IMR-90 (cell line): ENCODE data around the gene UTRN. TPM values are rescaled to one million over a fixed set of nuclear protein-coding genes. Genes with fewer than 3 reads are reported as not detected.

Source experiments
- ATAC-seq: fragments of 200-7000 bp; cut with Tn5 transposase; 2 replicates; pipeline ENCODE4 v1.9.1; 2020; ENCODE audit warnings: low read depth, mild to moderate bottlenecking, moderate library complexity
- BruUV-seq: library from RNA; stranded (reverse); fragments of 400-500 nt; replicated peaks from 2 replicates; lab custom pipeline; 2021; lab: Mats Ljungman, UMichigan
- CTCF ChIA-PET: fragments of 300-600 bp; formaldehyde crosslinking; extraction: SDS; loops from one replicate; lab custom pipeline; 2021; ENCODE audit warnings: antibody characterized with exemption; lab: Yijun Ruan, JAX
- POLR2A ChIA-PET: fragments of 300-600 bp; sonication (Branson Sonifier 250); formaldehyde crosslinking; loops from one replicate; lab custom pipeline; 2022; ENCODE audit warnings: antibody characterized with exemption; ENCODE audit not compliant: unreplicated experiment; lab: Charles Lee
- DNase-seq: peaks from one replicate; pipeline ENCODE4 v3.0.0; 2013
- H2AFZ ChIP-seq: replicated peaks from 2 replicates; pipeline ENCODE3; 2013; ENCODE audit warnings: low read length, mild to moderate bottlenecking; ENCODE audit not compliant: poor library complexity
- H2AK5ac ChIP-seq: 2 replicates; pipeline ENCODE4 v1.6.1; 2013; ENCODE audit warnings: low read depth, low read length, inconsistent platforms
- H2AK9ac ChIP-seq: replicated peaks from 2 replicates; pipeline ENCODE3; 2013; ENCODE audit warnings: mild to moderate bottlenecking, low read depth, low read length, moderate library complexity; ENCODE audit not compliant: poor library complexity
- H2BK120ac ChIP-seq: 2 replicates; pipeline ENCODE4 v1.6.1; 2013; ENCODE audit warnings: low read depth, low read length, inconsistent platforms
- H2BK15ac ChIP-seq: 3 replicates; pipeline ENCODE4 v1.6.1; 2013; ENCODE audit warnings: low read depth, low read length, inconsistent platforms
- H2BK20ac ChIP-seq: 2 replicates; pipeline ENCODE4 v1.6.1; 2013; ENCODE audit warnings: low read depth, mild to moderate bottlenecking, inconsistent platforms, low read length, moderate library complexity
- H2BK5ac ChIP-seq: 2 replicates; pipeline ENCODE4 v1.6.1; 2013; ENCODE audit warnings: mild to moderate bottlenecking, low read depth, low read length, inconsistent platforms; ENCODE audit not compliant: poor library complexity, severe bottlenecking
- H3K14ac ChIP-seq: replicated peaks from 2 replicates; pipeline ENCODE4 v1.6.1; 2013; ENCODE audit warnings: low read depth, low read length, inconsistent platforms
- H3K18ac ChIP-seq: 2 replicates; pipeline ENCODE4 v1.6.1; 2013; ENCODE audit warnings: low read depth, low read length, control low read depth
- H3K23ac ChIP-seq: 2 replicates; pipeline ENCODE4 v1.6.1; 2013; ENCODE audit warnings: low read depth, low read length, inconsistent platforms
- H3K27ac ChIP-seq: 2 replicates; pipeline ENCODE4 v1.5.1; 2013; ENCODE audit warnings: mild to moderate bottlenecking, control low read depth, low read length; ENCODE audit not compliant: insufficient read depth
- H3K27me3 ChIP-seq: 2 replicates; pipeline ENCODE4 v1.6.1; 2013; ENCODE audit warnings: low read length; ENCODE audit not compliant: control insufficient read depth, insufficient read depth
- H3K36me3 ChIP-seq: 2 replicates; pipeline ENCODE4 v1.6.1; 2013; ENCODE audit warnings: low read length, mixed read lengths; ENCODE audit not compliant: control insufficient read depth, insufficient read depth
- H3K4ac ChIP-seq: 2 replicates; pipeline ENCODE4 v1.6.1; 2013; ENCODE audit warnings: low read depth, low read length, inconsistent platforms
- H3K4me1 ChIP-seq: 2 replicates; pipeline ENCODE4 v1.6.1; 2013; ENCODE audit warnings: low read length, mixed read lengths; ENCODE audit not compliant: control insufficient read depth, insufficient read depth
- H3K4me2 ChIP-seq: 2 replicates; pipeline ENCODE4 v1.6.1; 2013; ENCODE audit warnings: low read depth, mild to moderate bottlenecking, control low read depth, low read length, moderate library complexity
- H3K4me3 ChIP-seq: 2 replicates; pipeline ENCODE4 v1.5.1; 2013; ENCODE audit warnings: low read depth, mild to moderate bottlenecking, control low read depth, low read length, moderate library complexity; ENCODE audit not compliant: insufficient read depth
- H3K56ac ChIP-seq: 2 replicates; pipeline ENCODE4 v1.6.1; 2013; ENCODE audit warnings: low read length, inconsistent platforms; ENCODE audit not compliant: insufficient read depth; ENCODE audit errors: extremely low read depth
- H3K79me1 ChIP-seq, 2 experiments: 2 replicates each; pipeline ENCODE4 v1.6.1; 2013; ENCODE audit warnings: low read length in 2 of 2, inconsistent platforms in 1 of 2, low read depth in 1 of 2
- H3K9ac ChIP-seq: 2 replicates; pipeline ENCODE4 v1.6.1; 2013; ENCODE audit warnings: low read depth, low read length, control low read depth
- H3K9me1 ChIP-seq: 2 replicates; pipeline ENCODE4 v1.6.1; 2013; ENCODE audit warnings: low read length, inconsistent platforms; ENCODE audit not compliant: insufficient read depth
- H3K9me3 ChIP-seq: 2 replicates; pipeline ENCODE4 v1.6.1; 2013; ENCODE audit warnings: low read length; ENCODE audit not compliant: control insufficient read depth, insufficient read depth
- H4K20me1 ChIP-seq: 2 replicates; pipeline ENCODE4 v1.6.1; 2013; ENCODE audit warnings: low read length, inconsistent platforms; ENCODE audit not compliant: insufficient read depth
- H4K5ac ChIP-seq: 2 replicates; pipeline ENCODE4 v1.6.1; 2013; ENCODE audit warnings: mild to moderate bottlenecking, low read depth, low read length, control low read depth
- H4K8ac ChIP-seq, 2 experiments: 2 replicates each; pipeline ENCODE4 v1.6.1; 2013; ENCODE audit warnings: low read depth in 2 of 2, low read length in 2 of 2, control low read depth in 1 of 2, inconsistent platforms in 1 of 2
- H4K91ac ChIP-seq: 2 replicates; pipeline ENCODE4 v1.6.1; 2013; ENCODE audit warnings: low read depth, low read length, inconsistent platforms; ENCODE audit not compliant: insufficient read depth
- CEBPB ChIP-seq: IDR thresholded peaks from 2 replicates; pipeline ENCODE4 v1.6.1; 2012; ENCODE audit warnings: low read depth, low read length, improper control_type of control experiment
- CHD1 ChIP-seq: IDR thresholded peaks from 2 replicates; pipeline ENCODE4 v1.6.1; 2012; ENCODE audit warnings: low read depth, low read length, improper control_type of control experiment
- CTCF ChIP-seq: conservative IDR thresholded peaks from 2 replicates; pipeline ENCODE4 v1.5.1; 2012; ENCODE audit warnings: mild to moderate bottlenecking, low read depth, low read length, improper control_type of control experiment
- FOS ChIP-seq: fragments of 150-350 bp; IDR thresholded peaks from 2 replicates; pipeline ENCODE4 v1.6.1; 2016; ENCODE audit warnings: low read depth, low read length
- MAFK ChIP-seq: IDR thresholded peaks from 2 replicates; pipeline ENCODE4 v1.6.1; 2012; ENCODE audit warnings: low read depth, low read length, improper control_type of control experiment
- MAZ ChIP-seq: IDR thresholded peaks from 2 replicates; pipeline ENCODE4 v1.6.1; 2012; ENCODE audit warnings: low read depth, mild to moderate bottlenecking, low read length, improper control_type of control experiment, moderate library complexity, borderline replicate concordance
- MXI1 ChIP-seq: IDR thresholded peaks from 2 replicates; pipeline ENCODE4 v1.6.1; 2012; ENCODE audit warnings: low read depth, mild to moderate bottlenecking, low read length, moderate library complexity, borderline replicate concordance
- NFE2L2 ChIP-seq: fragments of 150-350 bp; IDR thresholded peaks from 2 replicates; pipeline ENCODE4 v1.6.1; 2016; ENCODE audit warnings: low read depth, mild to moderate bottlenecking, low read length
- POLR2A ChIP-seq: IDR thresholded peaks from 2 replicates; pipeline ENCODE4 v1.6.1; 2012; ENCODE audit warnings: mild to moderate bottlenecking, low read depth, low read length
- RAD21 ChIP-seq: IDR thresholded peaks from 2 replicates; pipeline ENCODE4 v1.6.1; 2012; ENCODE audit warnings: low read length, improper control_type of control experiment
- RCOR1 ChIP-seq: IDR thresholded peaks from 2 replicates; pipeline ENCODE4 v1.6.1; 2012; ENCODE audit warnings: mild to moderate bottlenecking, low read length, improper control_type of control experiment; ENCODE audit not compliant: insufficient replicate concordance
- RFX5 ChIP-seq: IDR thresholded peaks from 2 replicates; pipeline ENCODE4 v1.8.0; 2012; ENCODE audit warnings: low read depth, mild to moderate bottlenecking, low read length, moderate library complexity
- SMC3 ChIP-seq: fragments of 150-350 bp; IDR thresholded peaks from 2 replicates; pipeline ENCODE4 v1.6.1; 2016; ENCODE audit warnings: low read depth, mild to moderate bottlenecking, antibody characterized with exemption, low read length, moderate library complexity
- USF2 ChIP-seq: fragments of 150-350 bp; IDR thresholded peaks from 2 replicates; pipeline ENCODE4 v1.6.1; 2017; ENCODE audit warnings: mild to moderate bottlenecking, antibody characterized with exemption, low read length, low read depth
- WGBS, 2 experiments: methylation state at CpG; one replicate each; pipeline versions ENCODE4 v1.1.5 to v1.1.7; 2013; ENCODE audit warnings: missing lambda C conversion rate in 2 of 2; ENCODE audit not compliant: insufficient read length in 1 of 2; ENCODE audit errors: extremely low coverage in 2 of 2; 5-methylcytosine and 5-hydroxymethylcytosine counted together
- dilution Hi-C: fragments of 300-500 bp; cut with HindIII; formaldehyde crosslinking; loops from one replicate; pipeline ENCODE4 v1.14.3; 2018; ENCODE audit warnings: low sequenced_read_pairs; ENCODE audit not compliant: unreplicated experiment
- in situ Hi-C: fragments of 300-500 bp; cut with MboI; formaldehyde crosslinking; loops from 3 replicates; pipeline ENCODE4 v1.14.3; 2019; ENCODE audit warnings: low sequenced_read_pairs, inconsistent platforms, mixed read lengths
- intact Hi-C: fragments of 100-400 bp; cut with micrococcal nuclease; formaldehyde crosslinking; loops from 2 replicates; pipeline ENCODE4 v1.10.0; 2022
- polyA plus RNA-seq, 3 experiments: library from polyadenylated mRNA; depleted of rRNA; stranded (reverse); fragments of >200 nt; gene quantifications; 2 replicates each; pipeline ENCODE4 v1.2.3, GENCODE V29; 2012; ENCODE audit warnings: low replicate concordance in 1 of 3
- total RNA-seq: library from RNA; depleted of rRNA; stranded (reverse); fragments of >200 nt; gene quantifications from 2 replicates; pipeline ENCODE4 v1.2.3, GENCODE V29; 2012
- TF ChIP-seq, protein P1 (sequence below): fragments of 150-350 bp; IDR thresholded peaks from 2 replicates; pipeline ENCODE4 v1.6.1; 2016; ENCODE audit warnings: low read depth, mild to moderate bottlenecking, low read length, moderate library complexity, borderline replicate concordance

The UTRN gene
- total and polyA plus RNA-seq, 2 of the 4 experiments (the other 2 are of a cell fraction), result 17.3 to 83.5 TPM

DNA sequence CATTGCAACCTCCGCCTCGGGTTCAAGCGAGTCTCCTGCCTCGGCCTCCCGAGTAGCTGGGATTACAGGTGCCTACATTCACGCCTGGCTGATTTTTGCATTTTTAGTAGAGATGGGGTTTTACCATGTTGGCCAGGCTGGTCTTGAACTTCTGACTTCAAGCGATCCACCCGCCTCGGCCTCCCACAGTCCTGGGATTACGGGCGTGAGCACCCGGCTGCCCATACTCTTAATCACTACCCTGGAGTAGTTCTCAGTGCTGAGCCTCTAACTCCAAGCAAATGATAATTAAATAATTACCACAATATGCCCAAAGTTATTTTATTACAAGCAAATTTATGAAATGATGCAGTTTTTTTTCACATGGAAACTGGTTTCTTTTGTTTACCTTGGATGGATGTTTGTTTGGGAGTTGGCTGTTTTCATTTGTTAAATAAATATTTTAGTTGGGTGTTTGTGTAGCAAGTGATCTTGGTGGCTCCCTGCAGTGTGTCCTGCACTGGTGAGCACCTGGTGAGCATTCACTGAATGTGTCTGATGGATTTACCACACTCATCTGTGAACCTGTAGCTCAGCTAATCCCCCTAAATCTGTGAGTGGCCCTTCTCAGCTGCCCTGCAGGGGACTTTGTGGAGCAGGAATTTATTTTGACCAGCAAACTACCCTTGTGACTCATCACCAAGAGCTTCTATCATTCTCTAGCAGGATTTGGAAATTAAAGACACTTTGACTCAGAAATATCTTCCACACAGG is 36.9 kb downstream of the UTRN start:
- H3K4me1 ChIP-seq, result peaks cover 2% of the 10 kb centered on the region; the same call in 1 of the 2 replicates
- no peak overlapping the region for H3K23ac ChIP-seq
- no peak overlapping the region for H3K4me3 ChIP-seq
- no peaks in the 10 kb centered on the region for H3K36me3 ChIP-seq
- dilution Hi-C loops (no loop called here), in situ Hi-C loops (no loop called here), intact Hi-C loops (no loop called here)
- no peak overlapping the region for H3K4ac ChIP-seq
- no peak overlapping the region for H2AFZ ChIP-seq
- ATAC-seq (peak; percentile 88), DNase-seq (peak; percentile 65)
- peaks cover 3% of the 10 kb centered on the region; the same call in 1 of the 2 replicates for H3K9me1 ChIP-seq
- no peak overlapping the region for H2BK15ac ChIP-seq
- no peak overlapping the region for H2BK20ac ChIP-seq
- no peak overlapping the region for H4K5ac ChIP-seq
- no peak overlapping the region for H3K14ac ChIP-seq
- no peak overlapping the region for H3K4me2 ChIP-seq
- no peak overlapping the region for H3K27ac ChIP-seq
- no TSS peak for BruUV-seq
- no peak overlapping the region for H3K56ac ChIP-seq
- H3K9ac ChIP-seq, result no peak overlapping the region
- H4K20me1 ChIP-seq, result peaks cover 8% of the 10 kb centered on the region
- no peak overlapping the region for H3K18ac ChIP-seq
- H4K8ac ChIP-seq, result no peak overlapping the region
- H2AK9ac ChIP-seq, result no peak overlapping the region
- no peak overlapping the region for H2BK5ac ChIP-seq
- 97% methylated on average over 5 of the region's 12 CpGs; no CpG with 5 or more reads in 1 of the 2 experiments for WGBS, 2 experiments
- CTCF ChIA-PET, result interaction anchor here (0.6 kb wide), 2 partner anchors 83 to 103 kb away, joined by 3 to 5 read pairs; no protein-coding TSS in a partner anchor
- peaks cover 30 to 59% of the 10 kb centered on the region in 2 experiments for H3K79me1 ChIP-seq
- H2AK5ac ChIP-seq, result no peak overlapping the region
- POLR2A ChIA-PET, result no interaction called here
- H3K27me3 ChIP-seq, result no peaks in the 10 kb centered on the region
- no peaks in the 10 kb centered on the region for H3K9me3 ChIP-seq
- no peak overlapping the region for H4K91ac ChIP-seq
- no peak overlapping the region for H2BK120ac ChIP-seq
- no peak for TF ChIP-seq MXI1
- no peak for TF ChIP-seq POLR2A
- TF ChIP-seq, protein P1, sequence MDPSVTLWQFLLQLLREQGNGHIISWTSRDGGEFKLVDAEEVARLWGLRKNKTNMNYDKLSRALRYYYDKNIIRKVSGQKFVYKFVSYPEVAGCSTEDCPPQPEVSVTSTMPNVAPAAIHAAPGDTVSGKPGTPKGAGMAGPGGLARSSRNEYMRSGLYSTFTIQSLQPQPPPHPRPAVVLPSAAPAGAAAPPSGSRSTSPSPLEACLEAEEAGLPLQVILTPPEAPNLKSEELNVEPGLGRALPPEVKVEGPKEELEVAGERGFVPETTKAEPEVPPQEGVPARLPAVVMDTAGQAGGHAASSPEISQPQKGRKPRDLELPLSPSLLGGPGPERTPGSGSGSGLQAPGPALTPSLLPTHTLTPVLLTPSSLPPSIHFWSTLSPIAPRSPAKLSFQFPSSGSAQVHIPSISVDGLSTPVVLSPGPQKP, result no peak
- no peak for TF ChIP-seq CTCF
- TF ChIP-seq RFX5, result no peak
- TF ChIP-seq RAD21, result 0 out of 2 replicates have a peak, but pooled peaks have one; percentile 2
- TF ChIP-seq MAFK, result no peak
- TF ChIP-seq NFE2L2, result no peak
- TF ChIP-seq FOS, result 0 out of 2 replicates have a peak, but pooled peaks have one; percentile 42
- TF ChIP-seq CHD1, result no peak
- no peak for TF ChIP-seq USF2
- no peak for TF ChIP-seq SMC3
- TF ChIP-seq MAZ, result no peak
- TF ChIP-seq CEBPB, result no peak
- no peak for TF ChIP-seq RCOR1
